HL-60/S4 (cell line): ENCODE measurements around the gene PODN.

ENCODE experiments used
- in situ Hi-C: fragments of 300-500 bp; cut with MboI; formaldehyde crosslinking; loops from 2 replicates; pipeline ENCODE4 v1.14.3; 2022; ENCODE audit warnings: low sequenced_read_pairs

The PODN gene

GRCh38 chr1:53073868-53074311 lies 11.9 kb downstream of the PODN start:
- in situ Hi-C loops: no loop called here

GRCh38 chr1:53074313-53075154 lies 12.5 kb downstream of the PODN start:
- in situ Hi-C loops: no loop called here

GRCh38 chr1:53075206-53075605 lies 13.2 kb downstream of the PODN start:
- in situ Hi-C loops: no loop called here

GRCh38 chr1:53075761-53076163 lies 13.7 kb downstream of the PODN start:
- in situ Hi-C loops: no loop called here

- in situ Hi-C loops: no loop called here
Observed at GRCh38 chr1:53076165-53076564, 14.2 kb downstream of the PODN start.

GRCh38 chr1:53076721-53077598 lies 14.9 kb downstream of the PODN start:
- in situ Hi-C loops: no loop called here

GRCh38 chr1:53077599-53077965 lies 15.6 kb downstream of the PODN start:
- in situ Hi-C loops: no loop called here

GRCh38 chr1:53078333-53079101 lies 16.5 kb downstream of the PODN start:
- in situ Hi-C loops: no loop called here

- in situ Hi-C loops: no loop called here
Observed at GRCh38 chr1:53079251-53079650, 17.2 kb downstream of the PODN start.

GRCh38 chr1:53080041-53080440 lies 18.0 kb downstream of the PODN start:
- in situ Hi-C loops: no loop called here

- in situ Hi-C loops: no loop called here
Observed at GRCh38 chr1:53080769-53081168, 18.8 kb downstream of the PODN start.

GRCh38 chr1:53081384-53082066 lies 19.5 kb downstream of the PODN start:
- in situ Hi-C loops: no loop called here

- in situ Hi-C loops: no loop called here
Observed at GRCh38 chr1:53082826-53083455, 20.9 kb downstream of the PODN start.

- in situ Hi-C loops: no loop called here
Observed at GRCh38 chr1:53083636-53084588, 21.9 kb downstream of the PODN start.

GRCh38 chr1:53084589-53084971 lies 22.6 kb downstream of the PODN start:
- in situ Hi-C loops: no loop called here

- in situ Hi-C loops: no loop called here
Observed at GRCh38 chr1:53085405-53085804, 23.4 kb downstream of the PODN start.

- in situ Hi-C loops: no loop called here
Observed at GRCh38 chr1:53086491-53087070, 24.6 kb downstream of the PODN start.
